Activated CD4-positive, alpha-beta T cell treated with anti-CD3 and anti-CD28 coated beads, Interleukin-2, amount 10 ng/mL, durations not matched to agents 7 days and 5 days (primary cell): ENCODE measurements around the gene M1AP. TPM values are rescaled to one million over a fixed set of nuclear protein-coding genes. Genes with fewer than 3 reads are reported as not detected.
"Not testable (repeated sequence)": the region's sequence is repeated elsewhere in the genome, so short reads cannot be mapped to it uniquely, and the experiment has no call there.

Source experiments
- CTCF ChIA-PET: fragments of 350-600 bp; sonication (Branson Sonifier 250); formaldehyde crosslinking; loops from one replicate; lab custom pipeline; 2021; ENCODE audit warnings: antibody characterized with exemption; lab: Charles Lee
- POLR2A ChIA-PET: fragments of 350-600 bp; sonication (Branson Sonifier 250); formaldehyde crosslinking; loops from one replicate; lab custom pipeline; 2021; ENCODE audit warnings: antibody characterized with exemption; lab: Charles Lee
- DNase-seq: peaks from one replicate; pipeline ENCODE4 v3.0.0-alpha.2; 2020
- H3K27ac Mint-ChIP-seq: one replicate; pipeline ENCODE4 v1.8.0; 2021; ENCODE audit warnings: mild to moderate bottlenecking, moderate library complexity, mixed read lengths
- H3K27me3 Mint-ChIP-seq: one replicate; pipeline ENCODE4 v1.8.0; 2021; ENCODE audit warnings: mixed read lengths
- H3K36me3 Mint-ChIP-seq: one replicate; pipeline ENCODE4 v1.8.0; 2021; ENCODE audit warnings: low read depth, mixed read lengths
- H3K4me1 Mint-ChIP-seq: one replicate; pipeline ENCODE4 v1.8.0; 2021; ENCODE audit warnings: mixed read lengths
- H3K4me3 Mint-ChIP-seq: one replicate; pipeline ENCODE4 v1.8.0; 2021; ENCODE audit warnings: mild to moderate bottlenecking, moderate library complexity, mixed read lengths
- H3K9me3 Mint-ChIP-seq: one replicate; pipeline ENCODE4 v1.8.0; 2021; ENCODE audit warnings: mixed read lengths
- total RNA-seq, 2 experiments: library from RNA; stranded (reverse); gene quantifications; one replicate each; pipeline ENCODE4 v1.2.3, GENCODE V29; 2021

Gene M1AP
- total RNA-seq, 2 experiments from 2014 or later: not detected

- Mint-ChIP-seq H3K27ac (no peak overlapping the region), H3K27me3 (peaks cover 2% of the 10 kb centered on the region), H3K4me3 (no peak overlapping the region), H3K4me1 (peaks cover 35% of the 10 kb centered on the region), H3K9me3 (peaks cover 7% of the 10 kb centered on the region), H3K36me3 (peaks cover 11% of the 10 kb centered on the region)
- POLR2A ChIA-PET: no interaction called here
- CTCF ChIA-PET: interaction anchor here (1.3 to 4.6 kb wide), 5 partner anchors 8 to 87 kb away, joined by 3 to 24 read pairs (median 5); partner anchors contain the start of genes CCDC142 and TTC31
- DNase-seq: no peak
These were observed 78.4 kb downstream of the M1AP start for GRCh38 chr2:74569686-74570085.

- POLR2A ChIA-PET: no interaction called here
- Mint-ChIP-seq H3K27ac (no peak overlapping the region), H3K4me3 (no peak overlapping the region), H3K27me3 (peaks cover 4% of the 10 kb centered on the region), H3K9me3 (peaks cover 2% of the 10 kb centered on the region), H3K36me3 (no peaks in the 10 kb centered on the region), H3K4me1 (peaks cover 21% of the 10 kb centered on the region)
- no peak for DNase-seq
- CTCF ChIA-PET: interaction anchor here (0.6 to 4.6 kb wide), 3 partner anchors 9 to 149 kb away, joined by 3 to 24 read pairs (median 3); no protein-coding TSS in a partner anchor
These were observed 80.2 kb downstream of the M1AP start for GRCh38 chr2:74567881-74568280.

- H3K4me3 Mint-ChIP-seq: no peak overlapping the region
- no peaks in the 10 kb centered on the region for H3K9me3 Mint-ChIP-seq
- ChIA-PET CTCF (interaction anchor here (0.8 to 4.6 kb wide), 7 partner anchors 10 to 84 kb away, joined by 3 to 24 read pairs (median 3); partner anchors contain the start of genes CCDC142 and TTC31), POLR2A (interaction anchor here (0.6 to 0.7 kb wide), 3 partner anchors 11 to 786 kb away, joined by 3 to 6 read pairs (median 6); no protein-coding TSS in a partner anchor)
- no peak for DNase-seq
- peak overlapping the region; percentile 11 for H3K27ac Mint-ChIP-seq
- H3K36me3 Mint-ChIP-seq: no peaks in the 10 kb centered on the region
- H3K27me3 Mint-ChIP-seq: peaks cover 8% of the 10 kb centered on the region
- H3K4me1 Mint-ChIP-seq: peaks cover 21% of the 10 kb centered on the region
These were observed 81.4 kb downstream of the M1AP start for GRCh38 chr2:74566754-74567085.

GRCh38 chr2:74566076-74566753 is 81.9 kb downstream of the M1AP start:
- ChIA-PET CTCF (interaction anchor here (0.8 to 4.6 kb wide), 7 partner anchors 10 to 83 kb away, joined by 3 to 24 read pairs (median 3); partner anchors contain the start of genes CCDC142 and TTC31), POLR2A (interaction anchor here (0.6 to 0.7 kb wide), 3 partner anchors 11 to 785 kb away, joined by 3 to 6 read pairs (median 6); no protein-coding TSS in a partner anchor)
- no peak for DNase-seq
- no peaks in the 10 kb centered on the region for H3K9me3 Mint-ChIP-seq
- H3K4me3 Mint-ChIP-seq: no peak overlapping the region
- peak overlapping the region; percentile 1 for H3K27ac Mint-ChIP-seq
- H3K36me3 Mint-ChIP-seq: no peaks in the 10 kb centered on the region
- peaks cover 13% of the 10 kb centered on the region for H3K27me3 Mint-ChIP-seq
- peaks cover 21% of the 10 kb centered on the region for H3K4me1 Mint-ChIP-seq

- Mint-ChIP-seq H3K4me1 (peaks cover 24% of the 10 kb centered on the region), H3K27me3 (peaks cover 18% of the 10 kb centered on the region), H3K4me3 (no peak overlapping the region), H3K27ac (no peak overlapping the region), H3K36me3 (no peaks in the 10 kb centered on the region), H3K9me3 (no peaks in the 10 kb centered on the region)
- ChIA-PET POLR2A (no interaction called here), CTCF (interaction anchor here (1.8 kb wide), 1 partner anchor 13 kb away, joined by 6 read pairs; no protein-coding TSS in a partner anchor)
- DNase-seq: no peak
These were observed 83.9 kb downstream of the M1AP start for GRCh38 chr2:74564222-74564621.

- H3K27me3 Mint-ChIP-seq: peaks cover 18% of the 10 kb centered on the region
- H3K27ac Mint-ChIP-seq: no peak overlapping the region
- H3K4me3 Mint-ChIP-seq: no peak overlapping the region
- POLR2A ChIA-PET: no interaction called here
- peaks cover 3% of the 10 kb centered on the region for H3K36me3 Mint-ChIP-seq
- no peak for DNase-seq
- CTCF ChIA-PET: interaction anchor here (0.6 kb wide), 1 partner anchor 33 kb away, joined by 3 read pairs; the partner anchor contains the start of genes AUP1 and HTRA2
- peaks cover 11% of the 10 kb centered on the region for H3K4me1 Mint-ChIP-seq
- H3K9me3 Mint-ChIP-seq: no peaks in the 10 kb centered on the region
These were observed 85.9 kb downstream of the M1AP start for GRCh38 chr2:74562126-74562775.

- H3K36me3 Mint-ChIP-seq: peaks cover 13% of the 10 kb centered on the region
- POLR2A ChIA-PET, H3K4me3 Mint-ChIP-seq, DNase-seq, H3K9me3 Mint-ChIP-seq, H3K27ac Mint-ChIP-seq: not testable (repeated sequence)
- CTCF ChIA-PET: interaction anchor here (1.4 to 6.5 kb wide), 2 partner anchors 15 to 22 kb away, joined by 4 to 36 read pairs; no protein-coding TSS in a partner anchor
- peaks cover 18% of the 10 kb centered on the region for H3K27me3 Mint-ChIP-seq
- H3K4me1 Mint-ChIP-seq: peaks cover 10% of the 10 kb centered on the region
These were observed 87.1 kb downstream of the M1AP start for GRCh38 chr2:74561022-74561421.

GRCh38 chr2:74560591-74560990 is 87.5 kb downstream of the M1AP start:
- Mint-ChIP-seq H3K9me3 (no peaks in the 10 kb centered on the region), H3K4me3 (no peak overlapping the region), H3K4me1 (peaks cover 13% of the 10 kb centered on the region), H3K27ac (no peak overlapping the region), H3K36me3 (peaks cover 13% of the 10 kb centered on the region), H3K27me3 (peaks cover 16% of the 10 kb centered on the region)
- CTCF ChIA-PET: interaction anchor here (0.6 to 6.5 kb wide), 3 partner anchors 15 to 155 kb away, joined by 3 to 36 read pairs (median 4); no protein-coding TSS in a partner anchor
- no peak for DNase-seq
- POLR2A ChIA-PET: no interaction called here

GRCh38 chr2:74559912-74560311 is 88.2 kb downstream of the M1AP start:
- H3K4me1 Mint-ChIP-seq: peaks cover 17% of the 10 kb centered on the region

GRCh38 chr2:74558284-74559230 is 89.6 kb downstream of the M1AP start:
- Mint-ChIP-seq H3K4me3 (no peak overlapping the region), H3K4me1 (peaks cover 19% of the 10 kb centered on the region), H3K9me3 (no peaks in the 10 kb centered on the region), H3K36me3 (peaks cover 13% of the 10 kb centered on the region), H3K27me3 (peaks cover 14% of the 10 kb centered on the region), H3K27ac (no peak overlapping the region)
- POLR2A ChIA-PET: no interaction called here
- CTCF ChIA-PET: interaction anchor here (0.7 to 6.5 kb wide), 8 partner anchors 9 to 75 kb away, joined by 3 to 36 read pairs (median 4); partner anchors contain the start of genes CCDC142 and TTC31
- no peak for DNase-seq

More at GRCh38 chr2:74559912-74560311, 88.2 kb downstream of the M1AP start:
- no peak overlapping the region for H3K27ac Mint-ChIP-seq
- CTCF ChIA-PET: interaction anchor here (0.6 to 6.5 kb wide), 4 partner anchors 16 to 156 kb away, joined by 3 to 36 read pairs (median 8); no protein-coding TSS in a partner anchor
- no peak overlapping the region for H3K4me3 Mint-ChIP-seq
- POLR2A ChIA-PET: no interaction called here
- H3K36me3 Mint-ChIP-seq: peaks cover 13% of the 10 kb centered on the region
- no peak for DNase-seq
- no peaks in the 10 kb centered on the region for H3K9me3 Mint-ChIP-seq
- H3K27me3 Mint-ChIP-seq: peaks cover 16% of the 10 kb centered on the region

- peaks cover 14% of the 10 kb centered on the region for H3K27me3 Mint-ChIP-seq
- H3K27ac Mint-ChIP-seq: peak overlapping the region; percentile 60
- POLR2A ChIA-PET: no interaction called here
These were observed 91.2 kb downstream of the M1AP start for GRCh38 chr2:74556831-74557370.

More at GRCh38 chr2:74556831-74557370, 91.2 kb downstream of the M1AP start:
- Mint-ChIP-seq H3K9me3 (no peaks in the 10 kb centered on the region), H3K4me3 (peak overlapping the region; percentile 18), H3K4me1 (peaks cover 26% of the 10 kb centered on the region), H3K36me3 (peaks cover 13% of the 10 kb centered on the region)
- DNase-seq: no peak
- CTCF ChIA-PET: interaction anchor here (0.8 to 6.5 kb wide), 4 partner anchors 10 to 126 kb away, joined by 3 to 36 read pairs (median 3); no protein-coding TSS in a partner anchor
